DND-41 (cell line): Measurements from ENCODE around the gene AP3M1.

Experiments
- EZH2 ChIP-seq: IDR thresholded peaks from 3 replicates; pipeline ENCODE4 v1.6.1; 2012; ENCODE audit warnings: borderline replicate concordance, low read depth, mild to moderate bottlenecking, moderate library complexity, low read length, inconsistent platforms; ENCODE audit not compliant: severe bottlenecking
- TF ChIP-seq, protein P1 (sequence below): IDR thresholded peaks from 2 replicates; pipeline ENCODE4 v1.5.1; 2012; ENCODE audit warnings: borderline replicate concordance, low read length, moderate library complexity, mild to moderate bottlenecking; ENCODE audit not compliant: poor library complexity, severe bottlenecking; ENCODE audit errors: extremely low read depth

GRCh38 chr10:74140553-74140952, 10.1 kb downstream of the AP3M1 start:
- TF ChIP-seq, protein P1, sequence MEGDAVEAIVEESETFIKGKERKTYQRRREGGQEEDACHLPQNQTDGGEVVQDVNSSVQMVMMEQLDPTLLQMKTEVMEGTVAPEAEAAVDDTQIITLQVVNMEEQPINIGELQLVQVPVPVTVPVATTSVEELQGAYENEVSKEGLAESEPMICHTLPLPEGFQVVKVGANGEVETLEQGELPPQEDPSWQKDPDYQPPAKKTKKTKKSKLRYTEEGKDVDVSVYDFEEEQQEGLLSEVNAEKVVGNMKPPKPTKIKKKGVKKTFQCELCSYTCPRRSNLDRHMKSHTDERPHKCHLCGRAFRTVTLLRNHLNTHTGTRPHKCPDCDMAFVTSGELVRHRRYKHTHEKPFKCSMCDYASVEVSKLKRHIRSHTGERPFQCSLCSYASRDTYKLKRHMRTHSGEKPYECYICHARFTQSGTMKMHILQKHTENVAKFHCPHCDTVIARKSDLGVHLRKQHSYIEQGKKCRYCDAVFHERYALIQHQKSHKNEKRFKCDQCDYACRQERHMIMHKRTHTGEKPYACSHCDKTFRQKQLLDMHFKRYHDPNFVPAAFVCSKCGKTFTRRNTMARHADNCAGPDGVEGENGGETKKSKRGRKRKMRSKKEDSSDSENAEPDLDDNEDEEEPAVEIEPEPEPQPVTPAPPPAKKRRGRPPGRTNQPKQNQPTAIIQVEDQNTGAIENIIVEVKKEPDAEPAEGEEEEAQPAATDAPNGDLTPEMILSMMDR = no peak
- no peak for TF ChIP-seq EZH2
